GM23338 (cell line): ENCODE results near the gene VSIG10L.

Experiments
- CTCF ChIP-seq, 2 experiments: fragments of 200-600 bp in 1 of 2; sonication (generic) in 1 of 2; conservative IDR thresholded peaks; 2 replicates each; pipeline versions ENCODE4 v1.5.1 to v1.6.1; 2016 to 2017; ENCODE audit warnings: antibody characterized with exemption in 2 of 2, low read depth in 2 of 2, mild to moderate bottlenecking in 2 of 2, moderate library complexity in 1 of 2
- EZH2 ChIP-seq: fragments of 200-600 bp; sonication (generic); IDR thresholded peaks from one replicate; pipeline ENCODE4 v1.8.0; 2017; ENCODE audit warnings: antibody characterized with exemption, mild to moderate bottlenecking, low read depth; ENCODE audit not compliant: unreplicated experiment
- POLR2AphosphoS5 ChIP-seq: IDR thresholded peaks from 2 replicates; pipeline ENCODE4 v1.6.1; 2016; ENCODE audit warnings: antibody characterized with exemption, low read depth

GRCh38 chr19:51311351-51312257 lies 30.3 kb downstream of the VSIG10L start, which contains the start of gene IGLON5:
- TF ChIP-seq POLR2AphosphoS5 (0 out of 2 replicates have a peak, but pooled peaks have one; percentile 20), CTCF (conservative IDR thresholded peaks at IDR 0.05; ENCODE audit: low read depth in 2 of 2) (no peak), EZH2 (no peak)
